ENCODE measurements around the gene KCTD16.

The KCTD16 gene

GRCh38 chr5:144170276-144171024 is at the start of gene KCTD16, which contains the start of gene YIPF5:
Gene KCTD16 (plus strand): TSS chr5:144170873.
Gene YIPF5 (minus strand): TSS chr5:144170659. CDS start chr5:144169955, 704 bp downstream.
- peak; percentile 96 for DNase-seq

GRCh38 chr5:144121577-144121976 is 49.1 kb upstream of the KCTD16 start:
- no peak for DNase-seq

DNA sequence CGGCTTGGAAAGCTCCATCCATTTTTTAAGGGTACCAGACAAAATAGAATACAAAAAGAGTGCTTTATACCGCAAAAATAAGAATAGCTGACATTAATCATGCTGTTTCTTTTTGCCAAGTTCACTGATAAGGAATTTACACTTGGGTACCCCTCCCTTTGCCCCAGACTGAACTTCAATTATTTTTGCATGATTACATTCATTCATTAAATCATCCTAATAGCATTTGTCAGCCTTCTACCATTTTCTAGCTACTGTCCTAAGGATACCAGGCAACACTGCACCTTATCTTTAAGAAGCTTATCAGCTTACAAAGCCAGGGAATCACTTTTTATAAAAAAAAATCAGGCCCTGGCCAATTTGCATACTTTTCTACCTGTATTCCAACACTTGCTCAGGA is 48.6 kb upstream of the KCTD16 start:
- DNase-seq: no peak

GRCh38 chr5:144122641-144123040 is 48.0 kb upstream of the KCTD16 start:
- DNase-seq: no peak

DNA sequence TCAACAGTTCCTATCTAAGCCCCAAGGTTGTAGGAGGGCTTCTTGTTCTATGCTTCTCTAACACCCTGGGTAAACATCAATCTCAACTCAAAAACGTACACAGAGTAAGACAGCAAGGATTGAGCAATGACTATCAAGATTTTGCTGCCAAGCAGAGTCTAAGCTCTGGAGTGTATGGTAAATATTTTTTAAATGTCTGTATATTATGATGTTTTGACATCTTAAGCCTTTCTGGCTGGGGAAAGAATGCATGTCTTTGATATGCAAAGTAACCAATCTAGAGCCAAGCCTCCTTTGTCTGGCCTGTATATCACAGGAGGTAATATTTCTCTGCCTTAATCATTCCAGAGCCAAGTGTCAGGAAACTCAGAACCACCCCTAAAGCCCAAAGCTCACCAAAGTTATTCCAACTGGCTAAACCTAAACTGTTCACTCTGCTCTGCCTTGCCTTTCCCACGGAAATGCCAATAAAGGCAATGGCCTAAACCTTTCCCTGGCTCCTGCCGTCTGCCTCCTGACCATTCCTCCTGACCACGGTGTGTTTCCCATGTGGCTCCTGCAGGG is 45.4 kb upstream of the KCTD16 start:
- no peak for DNase-seq

DNA sequence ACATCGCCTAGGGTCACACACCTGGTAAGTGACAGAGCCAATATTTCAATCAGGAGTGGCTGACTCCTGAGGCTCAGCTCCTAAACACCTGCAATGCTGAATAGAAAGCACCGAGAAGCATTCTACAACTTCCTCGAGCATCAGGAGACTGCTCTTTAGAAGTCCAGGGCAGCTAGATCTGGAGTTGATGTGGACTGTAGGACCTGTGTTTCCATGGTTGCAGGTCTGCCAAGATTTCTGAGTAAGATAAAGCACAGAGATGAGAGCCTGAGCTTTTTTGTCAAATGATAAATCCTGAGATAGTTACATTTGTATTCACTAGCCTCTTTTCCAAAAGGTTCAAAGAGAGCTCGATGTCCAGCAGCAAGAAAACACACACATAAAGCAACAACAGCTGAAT is 44.0 kb upstream of the KCTD16 start:
- DNase-seq: no peak

- DNase-seq: no peak
These were observed 41.8 kb upstream of the KCTD16 start for GRCh38 chr5:144128844-144129243.

- no peak for DNase-seq
These were observed 40.4 kb upstream of the KCTD16 start for GRCh38 chr5:144130306-144130705.

DNA sequence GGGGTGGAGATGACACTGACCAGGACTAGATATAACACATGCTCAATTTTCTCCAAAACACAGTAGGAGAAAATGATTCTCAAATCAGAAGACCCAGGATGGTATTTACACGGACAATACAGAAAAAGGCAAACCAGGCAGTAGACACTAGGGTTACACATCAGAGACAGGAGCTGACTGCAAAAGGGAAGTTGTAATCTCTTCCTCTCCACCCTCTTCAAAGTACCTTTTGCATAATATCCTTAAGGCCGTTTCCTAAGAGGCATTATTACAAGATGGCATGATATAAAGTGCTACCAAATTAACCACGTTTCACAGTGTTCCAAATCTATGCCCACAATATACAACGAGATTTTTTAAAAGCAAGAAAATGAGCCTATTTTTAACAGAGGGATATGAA is 39.4 kb upstream of the KCTD16 start:
- no peak for DNase-seq

- DNase-seq: no peak
These were observed 37.5 kb upstream of the KCTD16 start for GRCh38 chr5:144133050-144133633.

DNA sequence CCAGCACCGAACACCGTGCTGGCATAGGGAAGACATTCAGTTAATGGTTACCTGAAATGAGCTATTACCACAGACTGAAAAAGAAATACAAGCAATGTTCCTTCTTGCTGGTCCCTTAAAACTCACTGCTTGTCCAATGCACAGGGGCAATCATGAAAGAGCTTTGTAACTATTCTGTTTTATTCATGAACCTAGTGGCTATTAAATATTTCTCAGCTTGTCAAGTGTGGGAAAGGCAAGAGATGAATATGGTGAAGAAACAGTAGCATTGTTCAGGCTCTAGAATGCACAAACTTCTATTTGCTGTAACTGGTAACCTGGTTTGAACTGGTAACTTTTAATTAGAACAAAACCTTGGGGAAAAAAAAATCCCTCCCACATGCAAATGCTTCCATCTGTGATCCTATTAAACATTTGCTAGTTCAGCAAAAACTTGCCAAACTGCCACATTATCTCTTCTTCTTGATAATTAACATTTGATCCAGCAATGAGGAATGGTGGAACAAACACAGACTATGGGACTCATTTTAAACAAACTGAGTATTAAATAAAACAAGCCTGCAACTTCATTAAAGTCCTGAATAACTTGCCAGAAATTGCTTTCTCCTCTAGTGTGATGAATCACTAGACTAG is 36.4 kb upstream of the KCTD16 start:
- no peak for DNase-seq

DNA sequence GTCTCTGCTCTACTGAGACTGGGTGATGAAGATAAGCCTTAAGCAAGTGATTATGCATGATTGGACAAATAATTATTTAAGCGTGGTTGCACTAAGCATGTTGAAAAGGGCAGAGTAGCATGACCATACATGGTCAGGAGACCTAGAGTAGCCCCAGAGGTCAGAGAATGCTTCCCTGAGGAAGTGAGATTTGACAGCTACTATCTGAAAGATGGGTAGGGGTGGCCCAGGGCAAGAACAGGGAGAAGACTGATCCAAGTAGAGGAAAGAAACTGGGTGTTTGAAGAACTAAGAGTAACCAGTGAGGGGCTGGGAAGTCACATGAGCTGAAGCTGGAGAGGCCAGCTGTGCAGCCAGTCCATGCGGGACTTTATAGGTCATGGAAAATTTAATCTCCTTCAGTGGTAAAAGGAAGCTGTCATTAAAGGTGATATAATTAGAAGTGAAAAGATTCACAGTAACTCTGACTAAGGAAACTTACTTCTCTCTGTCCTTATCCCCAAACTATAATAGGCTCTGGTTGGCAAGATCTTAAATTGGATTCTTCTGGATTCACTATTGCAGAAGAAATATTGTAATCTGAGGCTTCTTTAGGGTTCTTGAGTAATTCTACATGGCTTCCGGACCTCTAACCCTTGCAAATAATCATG is 35.4 kb upstream of the KCTD16 start:
- DNase-seq: no peak

DNA sequence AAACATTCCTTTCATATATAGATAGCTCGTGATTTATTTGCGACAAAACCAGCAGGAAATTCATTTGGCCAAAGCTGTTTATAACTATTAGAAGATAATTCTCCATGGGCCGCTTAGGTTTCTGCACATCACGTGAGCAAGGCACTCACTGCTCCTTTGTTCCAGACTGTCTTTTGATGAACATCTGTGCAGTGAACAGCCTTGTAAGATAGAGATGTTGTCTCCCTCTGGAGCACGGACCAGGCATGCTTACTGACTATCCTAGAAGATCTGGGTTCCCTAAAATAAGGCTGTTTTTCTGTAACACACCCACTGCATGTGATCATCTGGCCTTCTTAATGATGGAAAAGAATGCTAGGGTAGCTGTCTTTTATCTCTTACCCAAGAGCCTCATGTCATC is 31.1 kb upstream of the KCTD16 start:
- no peak for DNase-seq

DNA sequence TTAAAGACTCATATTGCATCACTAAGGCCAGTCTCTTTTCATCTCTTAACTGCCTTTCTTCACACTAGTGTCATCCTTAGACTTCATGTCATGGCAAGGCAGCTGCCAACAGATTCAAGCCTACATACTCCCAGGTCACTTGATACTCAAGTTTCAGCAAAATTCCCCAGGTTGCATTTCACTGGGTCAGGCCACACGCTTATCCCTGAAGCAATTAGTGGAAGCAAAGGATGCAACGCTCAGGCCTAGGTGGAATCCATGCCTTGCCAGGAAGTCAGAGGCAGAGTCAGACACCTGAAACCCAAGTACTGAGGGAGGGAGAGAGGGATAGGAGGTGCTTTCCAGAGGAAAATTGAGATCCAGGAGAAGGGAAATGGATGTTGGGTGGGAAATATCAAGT is 29.1 kb upstream of the KCTD16 start:
- no peak for DNase-seq

DNA sequence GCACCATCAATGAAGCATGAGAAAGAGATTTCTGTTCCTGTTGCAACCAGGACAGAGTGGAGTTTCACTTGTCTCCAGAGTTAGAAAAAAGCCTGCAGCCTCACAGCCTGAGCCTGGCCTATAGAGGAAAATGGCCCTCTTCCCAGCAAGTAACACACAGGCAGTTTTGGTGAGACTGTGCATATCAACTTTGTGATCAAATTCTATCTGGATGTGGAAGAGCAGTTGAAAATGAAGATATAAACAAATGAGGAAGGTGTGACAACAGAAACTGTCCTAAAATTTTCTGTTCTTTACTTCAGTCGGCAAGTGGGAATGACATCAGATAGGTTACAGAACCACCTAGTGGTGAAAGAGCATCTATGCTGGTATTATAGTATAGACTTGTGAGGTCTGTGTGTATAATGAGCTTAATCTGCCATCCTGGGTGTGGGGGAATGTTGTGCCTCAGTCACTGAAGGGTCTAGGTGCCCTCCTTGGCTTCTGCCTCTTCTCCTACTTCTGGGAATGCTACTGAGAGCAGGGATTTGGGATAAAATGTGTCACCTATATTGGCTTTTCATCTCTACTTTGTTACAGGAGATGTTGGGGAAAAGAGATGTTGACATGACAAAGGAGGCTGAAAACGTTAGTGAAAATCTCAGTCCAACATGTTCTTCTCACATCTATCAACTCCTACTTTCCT is 28.4 kb upstream of the KCTD16 start:
- DNase-seq: no peak

GRCh38 chr5:144142824-144143162 is 27.9 kb upstream of the KCTD16 start:
- DNase-seq: no peak

DNA sequence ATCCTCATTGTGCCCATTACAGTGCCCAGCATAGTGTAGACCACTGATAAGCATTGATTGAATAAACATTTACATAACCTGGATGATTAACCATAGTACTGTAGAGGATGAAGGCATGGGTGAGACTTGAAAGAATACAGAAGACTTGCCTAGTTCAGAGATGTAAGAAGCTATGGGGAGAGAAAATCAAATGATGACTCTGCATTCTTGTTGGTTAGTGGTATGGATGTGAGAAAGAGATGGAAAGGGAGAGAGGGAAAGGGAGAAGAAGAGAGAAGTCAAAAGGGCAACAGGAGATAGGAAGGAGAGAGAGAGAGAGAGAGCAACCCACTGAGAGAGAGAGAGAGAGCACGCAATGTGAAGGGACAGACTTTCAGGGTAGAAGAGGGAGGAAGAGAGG is 27.0 kb upstream of the KCTD16 start:
- DNase-seq: no peak

GRCh38 chr5:144144956-144145751 is 25.5 kb upstream of the KCTD16 start:
- DNase-seq: no peak

- DNase-seq: no peak
These were observed 19.6 kb upstream of the KCTD16 start for GRCh38 chr5:144151026-144151425.

GRCh38 chr5:144156767-144157171 is 13.9 kb upstream of the KCTD16 start:
- no peak for DNase-seq

- no peak for DNase-seq
These were observed 8.0 kb upstream of the KCTD16 start for GRCh38 chr5:144162686-144163085.

GRCh38 chr5:144166696-144167095 is 4.0 kb upstream of the KCTD16 start:
- DNase-seq: no peak

All from activated T-cell treated with anti-CD3 and anti-CD28 coated beads for 4 hours (primary cell).